Central memory CD8-positive, alpha-beta T cell (primary cell): Measurements from ENCODE around the gene PNPLA3.

Source experiments
- ATAC-seq: fragments of 150-1000 bp; cut with Tn5 transposase; replicated peaks from 2 replicates; pipeline ENCODE4 v1.10.0; 2022; ENCODE audit warnings: mild to moderate bottlenecking, moderate FRiP score, moderate number of reproducible peaks; ENCODE audit not compliant: poor library complexity, severe bottlenecking; ENCODE audit errors: extremely low read depth
- DNase-seq, 2 donors: peaks; one replicate each; pipeline ENCODE4 v3.0.0; 2021; ENCODE audit warnings: low spot score in 2 of 2
- H3K27ac Mint-ChIP-seq: one replicate; pipeline ENCODE4 v1.8.0; 2022; ENCODE audit warnings: low read depth, mild to moderate bottlenecking, moderate library complexity, mixed read lengths
- H3K27me3 Mint-ChIP-seq: one replicate; pipeline ENCODE4 v1.8.0; 2022; ENCODE audit warnings: mixed read lengths
- H3K36me3 Mint-ChIP-seq: one replicate; pipeline ENCODE4 v1.8.0; 2022; ENCODE audit warnings: mild to moderate bottlenecking, moderate library complexity, mixed read lengths; ENCODE audit not compliant: insufficient read depth
- H3K4me1 Mint-ChIP-seq: one replicate; pipeline ENCODE4 v1.8.0; 2022; ENCODE audit warnings: mixed read lengths
- H3K4me3 Mint-ChIP-seq: one replicate; pipeline ENCODE4 v1.8.0; 2022; ENCODE audit warnings: mild to moderate bottlenecking, moderate library complexity, mixed read lengths
- H3K9me3 Mint-ChIP-seq: one replicate; pipeline ENCODE4 v1.8.0; 2022; ENCODE audit warnings: mixed read lengths

PNPLA3 gene

GRCh38 chr22:43919106-43919973, 4.3 kb upstream of the PNPLA3 start:
- H3K36me3 Mint-ChIP-seq = no peaks in the 10 kb centered on the region
- DNase-seq = no peak
- peaks cover 48% of the 10 kb centered on the region for H3K27me3 Mint-ChIP-seq
- peaks cover 12% of the 10 kb centered on the region for H3K4me1 Mint-ChIP-seq
- no peaks in the 10 kb centered on the region for H3K9me3 Mint-ChIP-seq
- no peak overlapping the region for H3K4me3 Mint-ChIP-seq
- H3K27ac Mint-ChIP-seq = no peak overlapping the region
- no peak for ATAC-seq

GRCh38 chr22:43921370-43921769, 2.2 kb upstream of the PNPLA3 start:
- H3K27me3 Mint-ChIP-seq = peaks cover 58% of the 10 kb centered on the region
- DNase-seq (no peak), ATAC-seq (no peak)
- H3K27ac Mint-ChIP-seq = no peak overlapping the region
- no peak overlapping the region for H3K4me3 Mint-ChIP-seq
- H3K36me3 Mint-ChIP-seq = peaks cover 2% of the 10 kb centered on the region
- H3K9me3 Mint-ChIP-seq = no peaks in the 10 kb centered on the region
- H3K4me1 Mint-ChIP-seq = peaks cover 12% of the 10 kb centered on the region

- DNase-seq (no peak), ATAC-seq (no peak)
- Mint-ChIP-seq H3K27ac (no peak overlapping the region), H3K9me3 (no peaks in the 10 kb centered on the region), H3K4me3 (no peak overlapping the region), H3K36me3 (peaks cover 2% of the 10 kb centered on the region), H3K27me3 (peaks cover 51% of the 10 kb centered on the region), H3K4me1 (peaks cover 12% of the 10 kb centered on the region)
These were observed 1.5 kb upstream of the PNPLA3 start for GRCh38 chr22:43922123-43922522.

- H3K36me3 Mint-ChIP-seq = peaks cover 2% of the 10 kb centered on the region
- no peak overlapping the region for H3K27ac Mint-ChIP-seq
- peaks cover 40% of the 10 kb centered on the region for H3K27me3 Mint-ChIP-seq
- peak overlapping the region; percentile 72 for H3K4me3 Mint-ChIP-seq
- DNase-seq (no peak), ATAC-seq (peak; percentile 67)
- H3K4me1 Mint-ChIP-seq = peaks cover 12% of the 10 kb centered on the region
- H3K9me3 Mint-ChIP-seq = no peaks in the 10 kb centered on the region
These were observed 414 bp upstream of the PNPLA3 start for GRCh38 chr22:43923191-43923590.

GRCh38 chr22:43924877-43925276, 1.3 kb downstream of the PNPLA3 start:
- H3K27ac Mint-ChIP-seq = no peak overlapping the region
- H3K4me3 Mint-ChIP-seq = peak overlapping the region; percentile 72
- peaks cover 12% of the 10 kb centered on the region for H3K4me1 Mint-ChIP-seq
- H3K9me3 Mint-ChIP-seq = no peaks in the 10 kb centered on the region
- no peak for DNase-seq
- H3K36me3 Mint-ChIP-seq = peaks cover 2% of the 10 kb centered on the region
- ATAC-seq = no peak
- H3K27me3 Mint-ChIP-seq = peaks cover 23% of the 10 kb centered on the region

- peaks cover 25% of the 10 kb centered on the region for H3K27me3 Mint-ChIP-seq
- no peak for DNase-seq
- peaks cover 12% of the 10 kb centered on the region for H3K4me1 Mint-ChIP-seq
- H3K27ac Mint-ChIP-seq = no peak overlapping the region
- peaks cover 2% of the 10 kb centered on the region for H3K36me3 Mint-ChIP-seq
- no peak for ATAC-seq
- peak overlapping the region; percentile 72 for H3K4me3 Mint-ChIP-seq
- H3K9me3 Mint-ChIP-seq = no peaks in the 10 kb centered on the region
These were observed 2.1 kb downstream of the PNPLA3 start for GRCh38 chr22:43925433-43926348.

GRCh38 chr22:43926349-43926710, 2.7 kb downstream of the PNPLA3 start:
- H3K9me3 Mint-ChIP-seq = no peaks in the 10 kb centered on the region
- no peak overlapping the region for H3K4me3 Mint-ChIP-seq
- DNase-seq = no peak
- peaks cover 20% of the 10 kb centered on the region for H3K27me3 Mint-ChIP-seq
- no peak overlapping the region for H3K27ac Mint-ChIP-seq
- peaks cover 12% of the 10 kb centered on the region for H3K4me1 Mint-ChIP-seq
- H3K36me3 Mint-ChIP-seq = peaks cover 2% of the 10 kb centered on the region
- ATAC-seq = no peak

GRCh38 chr22:43928468-43928867, 4.9 kb downstream of the PNPLA3 start:
- Mint-ChIP-seq H3K36me3 (peaks cover 2% of the 10 kb centered on the region), H3K9me3 (no peaks in the 10 kb centered on the region), H3K27me3 (peaks cover 22% of the 10 kb centered on the region), H3K4me1 (peaks cover 5% of the 10 kb centered on the region), H3K4me3 (no peak overlapping the region), H3K27ac (no peak overlapping the region)
- DNase-seq = no peak
- no peak for ATAC-seq

GRCh38 chr22:43928908-43929307, 5.3 kb downstream of the PNPLA3 start:
- Mint-ChIP-seq H3K27ac (no peak overlapping the region), H3K4me3 (no peak overlapping the region), H3K4me1 (peaks cover 2% of the 10 kb centered on the region), H3K36me3 (peaks cover 2% of the 10 kb centered on the region), H3K27me3 (peaks cover 27% of the 10 kb centered on the region), H3K9me3 (no peaks in the 10 kb centered on the region)
- DNase-seq = no peak
- no peak for ATAC-seq

- no peaks in the 10 kb centered on the region for H3K9me3 Mint-ChIP-seq
- ATAC-seq = no peak
- H3K27me3 Mint-ChIP-seq = peaks cover 39% of the 10 kb centered on the region
- H3K4me1 Mint-ChIP-seq = no peaks in the 10 kb centered on the region
- no peak for DNase-seq
- no peaks in the 10 kb centered on the region for H3K36me3 Mint-ChIP-seq
- no peak overlapping the region for H3K4me3 Mint-ChIP-seq
- no peak overlapping the region for H3K27ac Mint-ChIP-seq
These were observed 8.2 kb downstream of the PNPLA3 start for GRCh38 chr22:43931771-43932170.

GRCh38 chr22:43941449-43941848, 17.8 kb downstream of the PNPLA3 start:
- Mint-ChIP-seq H3K36me3 (no peaks in the 10 kb centered on the region), H3K4me1 (peaks cover 5% of the 10 kb centered on the region), H3K27me3 (peaks cover 67% of the 10 kb centered on the region), H3K9me3 (no peaks in the 10 kb centered on the region), H3K27ac (no peak overlapping the region), H3K4me3 (no peak overlapping the region)
- DNase-seq (no peak), ATAC-seq (no peak)

- ATAC-seq = no peak
- Mint-ChIP-seq H3K4me1 (peaks cover 5% of the 10 kb centered on the region), H3K27me3 (peaks cover 50% of the 10 kb centered on the region), H3K4me3 (no peak overlapping the region), H3K9me3 (no peaks in the 10 kb centered on the region), H3K27ac (peak overlapping the region; percentile 37), H3K36me3 (no peaks in the 10 kb centered on the region)
- no peak for DNase-seq
These were observed 21.2 kb downstream of the PNPLA3 start for GRCh38 chr22:43944670-43945430.
